Bronchial epithelial cell (primary cell): ENCODE measurements around the gene SHISAL2B. TPM values are rescaled to one million over a fixed set of nuclear protein-coding genes. Genes with fewer than 3 reads are reported as not detected.
A peak's percentile ranks its signal among the peaks of the same experiment; 100 is the strongest.

Experiments
- DNase-seq: peaks from one replicate; pipeline ENCODE4 v3.0.0-alpha.2; 2010; ENCODE audit warnings: low read depth
- FAIRE-seq: peaks from 2 replicates; lab custom pipeline; 2011; peaks lifted over from hg19 to GRCh38; lab: Jason Lieb, UNC
- H3K27me3 ChIP-seq: 2 replicates; pipeline ENCODE4 v1.5.1; 2011; ENCODE audit warnings: low read length; ENCODE audit not compliant: control insufficient read depth, insufficient read depth
- H3K36me3 ChIP-seq: 2 replicates; pipeline ENCODE4 v1.5.1; 2011; ENCODE audit warnings: low read length; ENCODE audit not compliant: control insufficient read depth, insufficient read depth
- H3K4me3 ChIP-seq: 2 replicates; pipeline ENCODE4 v1.5.1; 2011; ENCODE audit warnings: mild to moderate bottlenecking, low read depth, low read length, control low read depth
- total RNA-seq: library from RNA; depleted of rRNA; stranded (reverse); fragments of >200 nt; gene quantifications from 2 replicates; pipeline ENCODE4 v1.2.1, GENCODE V29; 2014
- TF ChIP-seq, protein P1 (sequence below): IDR thresholded peaks from 2 replicates; pipeline ENCODE4 v1.5.1; 2011; ENCODE audit warnings: mild to moderate bottlenecking, moderate library complexity, low read length, control low read depth, inconsistent platforms; ENCODE audit not compliant: insufficient read depth, severe bottlenecking

The SHISAL2B gene
- total RNA-seq, 1 donor from 2014 or later: not detected

- TF ChIP-seq, protein P1, sequence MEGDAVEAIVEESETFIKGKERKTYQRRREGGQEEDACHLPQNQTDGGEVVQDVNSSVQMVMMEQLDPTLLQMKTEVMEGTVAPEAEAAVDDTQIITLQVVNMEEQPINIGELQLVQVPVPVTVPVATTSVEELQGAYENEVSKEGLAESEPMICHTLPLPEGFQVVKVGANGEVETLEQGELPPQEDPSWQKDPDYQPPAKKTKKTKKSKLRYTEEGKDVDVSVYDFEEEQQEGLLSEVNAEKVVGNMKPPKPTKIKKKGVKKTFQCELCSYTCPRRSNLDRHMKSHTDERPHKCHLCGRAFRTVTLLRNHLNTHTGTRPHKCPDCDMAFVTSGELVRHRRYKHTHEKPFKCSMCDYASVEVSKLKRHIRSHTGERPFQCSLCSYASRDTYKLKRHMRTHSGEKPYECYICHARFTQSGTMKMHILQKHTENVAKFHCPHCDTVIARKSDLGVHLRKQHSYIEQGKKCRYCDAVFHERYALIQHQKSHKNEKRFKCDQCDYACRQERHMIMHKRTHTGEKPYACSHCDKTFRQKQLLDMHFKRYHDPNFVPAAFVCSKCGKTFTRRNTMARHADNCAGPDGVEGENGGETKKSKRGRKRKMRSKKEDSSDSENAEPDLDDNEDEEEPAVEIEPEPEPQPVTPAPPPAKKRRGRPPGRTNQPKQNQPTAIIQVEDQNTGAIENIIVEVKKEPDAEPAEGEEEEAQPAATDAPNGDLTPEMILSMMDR: no peak
- DNase-seq (no peak), FAIRE-seq (no peak)
- peaks cover 3% of the 10 kb centered on the region for H3K36me3 ChIP-seq
- no peaks in the 10 kb centered on the region for H3K27me3 ChIP-seq
- H3K4me3 ChIP-seq: no peak overlapping the region
Measured at GRCh38 chr5:64742821-64743220, 52.5 kb downstream of the SHISAL2B start.

GRCh38 chr5:64744914-64745313 lies 54.6 kb downstream of the SHISAL2B start:
- FAIRE-seq (no peak), DNase-seq (no peak)
- Histone ChIP-seq H3K36me3 (peaks cover 3% of the 10 kb centered on the region), H3K27me3 (no peaks in the 10 kb centered on the region), H3K4me3 (no peak overlapping the region)
- TF ChIP-seq, protein P1: no peak

GRCh38 chr5:64746446-64746845 lies 56.1 kb downstream of the SHISAL2B start:
- Histone ChIP-seq H3K27me3 (no peaks in the 10 kb centered on the region), H3K4me3 (no peak overlapping the region), H3K36me3 (peaks cover 3% of the 10 kb centered on the region)
- TF ChIP-seq, protein P1: no peak
- FAIRE-seq: no peak
- peak; percentile 31 for DNase-seq

GRCh38 chr5:64749385-64749784 lies 59.1 kb downstream of the SHISAL2B start:
- TF ChIP-seq, protein P1: no peak
- DNase-seq: no peak
- no peak overlapping the region for H3K4me3 ChIP-seq
- no peak for FAIRE-seq
- H3K36me3 ChIP-seq: peaks cover 4% of the 10 kb centered on the region
- no peaks in the 10 kb centered on the region for H3K27me3 ChIP-seq

- DNase-seq (no peak), FAIRE-seq (no peak)
- Histone ChIP-seq H3K4me3 (no peak overlapping the region), H3K36me3 (peaks cover 3% of the 10 kb centered on the region), H3K27me3 (no peaks in the 10 kb centered on the region)
- TF ChIP-seq, protein P1: no peak
Measured at GRCh38 chr5:64754066-64754465, 63.8 kb downstream of the SHISAL2B start.

- no peak for DNase-seq
- Histone ChIP-seq H3K27me3 (no peaks in the 10 kb centered on the region), H3K4me3 (no peak overlapping the region), H3K36me3 (peaks cover 3% of the 10 kb centered on the region)
- no peak for FAIRE-seq
- TF ChIP-seq, protein P1: no peak
Measured at GRCh38 chr5:64758901-64759300, 68.6 kb downstream of the SHISAL2B start.
